Endothelial cell of umbilical vein (primary cell): Measurements from ENCODE around the gene GRIA1.

Source experiments
- EZH2 ChIP-seq: IDR thresholded peaks from 2 replicates; pipeline ENCODE4 v1.6.1; 2012; ENCODE audit warnings: borderline replicate concordance, low read depth, mild to moderate bottlenecking, moderate library complexity, low read length, inconsistent platforms; ENCODE audit not compliant: severe bottlenecking
- POLR2A ChIP-seq: IDR thresholded peaks from 2 replicates; pipeline ENCODE4 v1.6.1; 2012; ENCODE audit warnings: low read depth, mild to moderate bottlenecking, control low read depth, low read length
- TF ChIP-seq, protein P1 (sequence below), 2 donors: IDR thresholded peaks; 1 replicate in 1 of 2; 2 replicates in 1 of 2; pipeline ENCODE4 v1.5.1; 2011; ENCODE audit warnings: low read length in 2 of 2, mild to moderate bottlenecking in 2 of 2, moderate library complexity in 2 of 2, control low read depth in 1 of 2, inconsistent platforms in 1 of 2, low read depth in 1 of 2; ENCODE audit not compliant: insufficient read depth in 1 of 2; ENCODE audit errors: extremely low read depth in 1 of 2
- TF ChIP-seq, protein P2 (sequence below): IDR thresholded peaks from 2 replicates; pipeline ENCODE4 v1.6.1; 2011; ENCODE audit not compliant: insufficient read depth, insufficient read length

DNA sequence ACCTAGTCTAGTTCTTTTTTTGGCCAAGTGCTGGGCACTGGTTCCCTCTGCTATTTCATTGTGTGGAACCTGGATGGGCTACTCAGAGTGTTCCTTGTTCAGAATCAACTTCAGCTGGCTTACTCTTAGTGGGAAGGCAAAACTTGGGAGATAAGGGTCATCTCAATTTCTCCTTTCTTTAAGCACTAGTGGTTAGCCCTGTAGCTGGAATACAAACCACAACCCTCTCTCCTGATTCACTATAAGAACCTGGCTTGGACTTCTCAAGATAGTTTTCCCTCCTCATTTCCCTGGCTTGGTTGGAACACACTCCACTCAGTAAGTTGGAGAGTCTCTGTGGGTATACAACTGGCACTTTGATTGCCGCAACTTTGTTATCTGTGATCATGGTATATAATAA, 35.1 kb downstream of the GRIA1 start:
- TF ChIP-seq, protein P1, sequence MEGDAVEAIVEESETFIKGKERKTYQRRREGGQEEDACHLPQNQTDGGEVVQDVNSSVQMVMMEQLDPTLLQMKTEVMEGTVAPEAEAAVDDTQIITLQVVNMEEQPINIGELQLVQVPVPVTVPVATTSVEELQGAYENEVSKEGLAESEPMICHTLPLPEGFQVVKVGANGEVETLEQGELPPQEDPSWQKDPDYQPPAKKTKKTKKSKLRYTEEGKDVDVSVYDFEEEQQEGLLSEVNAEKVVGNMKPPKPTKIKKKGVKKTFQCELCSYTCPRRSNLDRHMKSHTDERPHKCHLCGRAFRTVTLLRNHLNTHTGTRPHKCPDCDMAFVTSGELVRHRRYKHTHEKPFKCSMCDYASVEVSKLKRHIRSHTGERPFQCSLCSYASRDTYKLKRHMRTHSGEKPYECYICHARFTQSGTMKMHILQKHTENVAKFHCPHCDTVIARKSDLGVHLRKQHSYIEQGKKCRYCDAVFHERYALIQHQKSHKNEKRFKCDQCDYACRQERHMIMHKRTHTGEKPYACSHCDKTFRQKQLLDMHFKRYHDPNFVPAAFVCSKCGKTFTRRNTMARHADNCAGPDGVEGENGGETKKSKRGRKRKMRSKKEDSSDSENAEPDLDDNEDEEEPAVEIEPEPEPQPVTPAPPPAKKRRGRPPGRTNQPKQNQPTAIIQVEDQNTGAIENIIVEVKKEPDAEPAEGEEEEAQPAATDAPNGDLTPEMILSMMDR (IDR thresholded peaks at IDR 0.05; ENCODE audit: extremely low read depth in 1 of 2, insufficient read depth in 1 of 2, low read depth in 1 of 2, low read length in 2 of 2) = no peak
- TF ChIP-seq POLR2A (no peak), EZH2 (no peak)
- TF ChIP-seq, protein P2, sequence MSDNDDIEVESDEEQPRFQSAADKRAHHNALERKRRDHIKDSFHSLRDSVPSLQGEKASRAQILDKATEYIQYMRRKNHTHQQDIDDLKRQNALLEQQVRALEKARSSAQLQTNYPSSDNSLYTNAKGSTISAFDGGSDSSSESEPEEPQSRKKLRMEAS = no peak
